C4-2B (cell line): ENCODE data around the gene HSD11B1L.

Source experiments
- CTCF ChIP-seq: fragments of 450-650 bp; conservative IDR thresholded peaks from 2 replicates; pipeline ENCODE4 v1.5.1; 2017; ENCODE audit warnings: mild to moderate bottlenecking
- ZFX ChIP-seq: fragments of 450-650 bp; IDR thresholded peaks from 2 replicates; pipeline ENCODE4 v1.6.1; 2017

GRCh38 chr19:5718037-5718578 is 37.3 kb downstream of the HSD11B1L start:
- TF ChIP-seq CTCF (no peak), ZFX (no peak)
